Activated T-helper 17 cell treated with anti-CD3 and anti-CD28 coated beads, Interleukin-2, amount 50 U/mL, for 72 hours (primary cell): Measurements from ENCODE around the gene CLDN14. TPM values are rescaled to one million over a fixed set of nuclear protein-coding genes. Genes with fewer than 3 reads are reported as not detected.

Experiments used
- ATAC-seq: fragments of 150-1000 bp; cut with Tn5 transposase; replicated peaks from 2 replicates; pipeline ENCODE4 v1.10.0; 2021; ENCODE audit warnings: mild to moderate bottlenecking, moderate library complexity
- H3K27ac Mint-ChIP-seq: one replicate; pipeline ENCODE4 v1.8.0; 2022; ENCODE audit warnings: mixed read lengths
- H3K27me3 Mint-ChIP-seq: one replicate; pipeline ENCODE4 v1.8.0; 2022; ENCODE audit warnings: mixed read lengths
- H3K36me3 Mint-ChIP-seq: one replicate; pipeline ENCODE4 v1.8.0; 2022; ENCODE audit warnings: low read depth, mild to moderate bottlenecking, mixed read lengths
- H3K4me1 Mint-ChIP-seq: one replicate; pipeline ENCODE4 v1.8.0; 2022; ENCODE audit warnings: mixed read lengths
- H3K4me3 Mint-ChIP-seq: one replicate; pipeline ENCODE4 v1.8.0; 2022; ENCODE audit warnings: mild to moderate bottlenecking, mixed read lengths
- H3K9me3 Mint-ChIP-seq: one replicate; pipeline ENCODE4 v1.8.0; 2022; ENCODE audit warnings: mixed read lengths
- total RNA-seq, 2 donors: library from RNA; stranded (reverse); gene quantifications; one replicate each; pipeline ENCODE4 v1.2.3, GENCODE V29; 2022

Gene CLDN14, protein sequence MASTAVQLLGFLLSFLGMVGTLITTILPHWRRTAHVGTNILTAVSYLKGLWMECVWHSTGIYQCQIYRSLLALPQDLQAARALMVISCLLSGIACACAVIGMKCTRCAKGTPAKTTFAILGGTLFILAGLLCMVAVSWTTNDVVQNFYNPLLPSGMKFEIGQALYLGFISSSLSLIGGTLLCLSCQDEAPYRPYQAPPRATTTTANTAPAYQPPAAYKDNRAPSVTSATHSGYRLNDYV
- under 1 TPM in 1 of 2 donors, not detected in 1; 0.69 TPM for total RNA-seq

DNA sequence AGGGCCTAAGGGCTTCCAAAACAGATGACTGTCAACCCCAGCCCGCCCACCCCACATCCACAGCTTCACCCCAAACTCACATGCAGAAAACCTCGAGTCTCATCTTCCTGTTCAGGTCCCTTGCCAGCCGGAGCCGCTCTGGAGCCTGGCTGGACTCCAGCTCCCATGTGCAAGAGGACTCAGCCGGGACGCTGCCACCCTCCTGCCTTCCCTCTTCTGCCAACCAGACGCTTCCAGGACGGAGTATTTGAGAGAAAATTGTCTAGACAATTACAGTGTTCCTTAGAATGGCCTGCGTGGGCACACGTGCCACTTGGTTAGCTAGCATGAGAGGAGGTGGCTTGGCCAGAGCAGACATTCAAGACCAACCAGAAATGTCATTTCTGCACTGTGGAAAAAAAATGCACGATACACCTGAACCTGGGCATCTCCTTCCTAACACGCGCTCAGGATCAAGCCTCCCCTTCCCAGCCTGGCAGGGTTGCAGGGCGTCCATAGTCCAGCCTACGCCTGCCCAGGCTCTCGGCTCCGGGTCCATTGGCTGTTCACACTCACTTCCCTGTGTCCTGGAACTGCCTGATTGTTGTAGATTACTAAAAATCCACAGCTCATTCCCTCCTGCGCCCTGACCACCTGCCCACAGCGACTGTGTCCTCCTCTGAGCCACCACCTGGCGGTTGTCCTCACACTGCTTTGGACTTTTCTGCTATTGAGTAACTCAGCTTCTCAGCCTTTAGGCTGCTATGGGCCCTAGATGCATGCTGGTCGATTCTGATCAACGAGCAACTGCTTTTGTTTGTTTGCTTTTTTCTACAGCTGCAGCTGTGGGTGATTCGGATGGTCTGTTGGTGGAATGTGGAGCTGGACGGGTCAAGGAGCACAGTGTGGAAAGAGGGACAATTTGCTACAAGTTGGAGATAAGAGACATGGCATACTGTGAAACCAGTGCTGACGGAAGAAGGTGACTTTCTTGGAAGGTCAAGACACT, at the start of gene CLDN14:
CLDN14 (minus strand) TSS at position 708 of the 988 bp plus-strand sequence. CDS start 18,427 bp downstream, outside the sequence.
- peaks cover 12% of the 10 kb centered on the region for H3K27me3 Mint-ChIP-seq
- no peaks in the 10 kb centered on the region for H3K4me1 Mint-ChIP-seq
- H3K9me3 Mint-ChIP-seq, result no peaks in the 10 kb centered on the region
- ATAC-seq, result no peak
- no peaks in the 10 kb centered on the region for H3K36me3 Mint-ChIP-seq
- H3K27ac Mint-ChIP-seq, result no peak within 1 kb of the TSS
- no peak within 1 kb of the TSS for H3K4me3 Mint-ChIP-seq

DNA sequence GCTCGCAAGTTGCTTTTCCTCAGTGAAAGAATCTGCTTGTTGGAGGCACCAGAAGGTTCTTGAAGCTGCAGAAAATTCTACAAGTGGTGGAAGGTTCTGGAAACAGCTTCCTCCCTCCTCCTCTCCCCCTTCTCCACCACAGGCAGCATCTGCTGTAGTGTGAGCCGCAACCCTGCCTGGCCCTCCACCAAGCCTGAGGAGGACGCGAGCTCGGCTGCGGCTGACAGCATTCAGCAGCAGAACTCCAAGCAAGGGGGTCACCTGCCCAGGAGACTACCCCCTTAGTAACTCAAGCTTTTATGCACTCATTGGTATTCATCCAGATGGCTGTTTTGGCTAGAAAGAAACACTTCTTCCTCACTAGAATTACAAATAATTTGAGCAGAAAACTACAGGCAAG, 48.8 kb upstream of the CLDN14 start:
- peaks cover 18% of the 10 kb centered on the region for H3K27me3 Mint-ChIP-seq
- H3K4me3 Mint-ChIP-seq, result no peak overlapping the region
- no peaks in the 10 kb centered on the region for H3K36me3 Mint-ChIP-seq
- no peaks in the 10 kb centered on the region for H3K9me3 Mint-ChIP-seq
- no peak for ATAC-seq
- no peak overlapping the region for H3K27ac Mint-ChIP-seq
- no peaks in the 10 kb centered on the region for H3K4me1 Mint-ChIP-seq

DNA sequence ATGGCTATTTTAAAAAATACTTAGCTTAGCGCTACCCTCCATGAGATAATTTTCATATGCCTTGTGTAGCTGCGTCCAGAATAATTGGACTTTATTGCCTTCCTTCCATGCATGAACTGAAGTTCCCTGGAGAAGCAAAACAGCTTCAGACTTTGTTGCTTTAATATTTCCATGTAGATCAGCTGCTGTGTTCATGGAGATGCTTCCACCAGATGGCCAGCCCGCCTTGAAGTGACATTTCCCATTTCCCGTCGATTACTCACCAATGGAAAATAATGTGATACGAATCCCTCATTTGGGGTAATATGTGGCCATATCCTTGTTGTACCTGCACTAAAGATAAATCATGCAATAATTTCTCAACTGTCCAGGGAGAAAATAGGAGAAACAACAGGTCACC, 47.4 kb upstream of the CLDN14 start:
- no peaks in the 10 kb centered on the region for H3K36me3 Mint-ChIP-seq
- peaks cover 22% of the 10 kb centered on the region for H3K27me3 Mint-ChIP-seq
- no peaks in the 10 kb centered on the region for H3K4me1 Mint-ChIP-seq
- ATAC-seq, result no peak
- H3K9me3 Mint-ChIP-seq, result no peaks in the 10 kb centered on the region
- no peak overlapping the region for H3K4me3 Mint-ChIP-seq
- no peak overlapping the region for H3K27ac Mint-ChIP-seq

DNA sequence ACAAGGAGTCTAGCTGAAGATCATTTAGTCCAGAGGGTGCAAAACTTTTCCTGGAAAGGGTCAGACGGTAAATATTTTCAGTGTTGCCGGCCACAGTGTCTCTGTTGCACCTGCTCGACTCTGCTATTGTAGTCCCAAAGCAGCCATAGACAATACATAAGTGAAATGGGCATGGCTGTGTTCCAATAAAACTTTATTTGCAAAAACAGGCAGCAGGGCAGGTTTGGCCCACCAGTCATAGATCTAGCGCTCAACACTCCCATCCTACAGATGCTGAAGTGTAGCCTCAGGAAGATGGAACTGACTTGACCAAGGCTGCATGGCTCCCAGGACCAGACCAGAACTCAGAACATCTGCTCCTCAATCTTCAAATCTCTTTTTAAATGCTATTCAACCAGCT, 46.2 kb upstream of the CLDN14 start:
- Mint-ChIP-seq H3K36me3 (no peaks in the 10 kb centered on the region), H3K4me1 (no peaks in the 10 kb centered on the region), H3K4me3 (no peak overlapping the region), H3K9me3 (no peaks in the 10 kb centered on the region), H3K27me3 (peaks cover 22% of the 10 kb centered on the region), H3K27ac (no peak overlapping the region)
- no peak for ATAC-seq

DNA sequence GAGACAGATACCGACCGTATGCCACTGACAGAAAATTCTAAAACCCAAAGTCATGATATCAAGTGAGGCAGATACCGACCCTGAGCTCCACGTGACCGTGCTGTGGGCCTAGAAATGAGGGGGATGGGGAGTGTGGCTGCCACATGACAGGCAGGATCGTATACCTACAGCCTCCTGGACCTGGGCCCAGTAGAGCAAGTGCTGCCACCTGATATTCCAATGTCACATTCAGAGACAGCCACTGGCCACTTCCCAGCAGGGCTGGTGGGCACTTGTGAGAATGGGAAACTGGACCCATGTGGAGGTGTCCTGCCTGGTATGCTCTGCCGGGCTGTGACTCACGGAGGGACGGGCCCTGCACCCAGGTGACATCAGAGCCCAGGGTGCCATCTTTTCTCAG, 44.6 kb upstream of the CLDN14 start:
- Mint-ChIP-seq H3K36me3 (no peaks in the 10 kb centered on the region), H3K4me1 (no peaks in the 10 kb centered on the region), H3K27ac (no peak overlapping the region), H3K4me3 (no peak overlapping the region), H3K9me3 (no peaks in the 10 kb centered on the region), H3K27me3 (peaks cover 21% of the 10 kb centered on the region)
- ATAC-seq, result no peak

DNA sequence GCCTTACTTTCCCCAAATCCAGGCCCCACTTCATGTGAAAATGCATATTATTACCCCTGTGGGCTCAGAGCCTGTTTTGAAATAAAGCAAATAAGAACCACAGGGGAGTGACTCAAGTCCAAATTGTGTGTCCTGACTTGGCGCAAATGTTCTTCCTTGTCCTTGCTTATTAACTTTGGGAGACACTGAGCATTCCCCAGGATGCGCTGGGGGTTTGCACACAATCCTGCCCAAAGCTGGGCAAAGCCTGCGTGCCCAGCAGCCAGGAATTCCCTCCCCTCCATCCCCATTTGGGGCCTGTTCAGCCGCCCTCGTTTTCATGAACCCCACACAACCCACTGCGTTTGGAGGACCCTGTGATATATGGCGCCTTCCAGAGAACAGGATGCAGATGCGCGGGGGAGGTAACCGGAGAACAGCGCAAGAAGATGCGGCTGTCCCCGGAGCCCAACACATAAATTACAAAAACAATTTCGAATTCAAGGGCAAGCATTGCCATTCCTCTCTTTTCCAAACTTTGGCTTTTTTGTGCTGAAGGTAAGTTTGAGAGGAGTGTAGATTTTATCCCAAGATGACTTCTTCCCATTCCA, 42.4 kb upstream of the CLDN14 start:
- no peaks in the 10 kb centered on the region for H3K4me1 Mint-ChIP-seq
- ATAC-seq, result no peak
- no peak overlapping the region for H3K27ac Mint-ChIP-seq

DNA sequence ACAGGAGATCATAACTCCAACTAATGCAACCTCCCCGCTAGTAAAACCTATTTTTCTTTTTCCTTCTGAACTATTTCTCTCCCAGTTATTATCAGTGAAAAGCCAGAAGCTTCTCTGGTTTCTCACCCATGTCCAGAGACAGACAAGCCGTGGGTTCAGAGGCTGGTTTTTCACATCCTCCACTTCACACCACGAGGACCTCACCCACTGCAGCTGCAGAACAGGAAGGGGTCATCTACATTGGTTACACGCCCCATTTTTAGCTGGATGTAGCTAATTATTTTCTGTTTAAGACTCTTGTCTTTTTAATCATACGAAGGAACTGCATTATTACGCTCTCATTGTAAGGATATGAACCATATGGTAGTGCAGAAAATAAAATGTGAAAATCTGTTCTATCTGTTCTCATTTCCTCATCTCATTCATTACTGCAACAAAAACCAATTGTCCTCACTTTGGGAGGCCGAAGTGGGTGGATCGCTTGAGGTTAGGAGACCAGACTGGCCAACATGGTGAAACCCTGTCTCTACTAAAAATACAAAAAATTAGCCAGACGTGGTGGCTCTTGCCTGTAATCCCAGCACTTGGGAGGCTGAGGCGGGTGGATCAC, 39.1 kb upstream of the CLDN14 start:
- H3K4me3 Mint-ChIP-seq, result no peak overlapping the region
- H3K27ac Mint-ChIP-seq, result no peak overlapping the region
- peaks cover 25% of the 10 kb centered on the region for H3K27me3 Mint-ChIP-seq
- H3K36me3 Mint-ChIP-seq, result no peaks in the 10 kb centered on the region
- no peaks in the 10 kb centered on the region for H3K4me1 Mint-ChIP-seq
- H3K9me3 Mint-ChIP-seq, result no peaks in the 10 kb centered on the region
- no peak for ATAC-seq

More for the DNA sequence above, 42.4 kb upstream of the CLDN14 start:
- H3K27me3 Mint-ChIP-seq, result peaks cover 20% of the 10 kb centered on the region
- H3K4me3 Mint-ChIP-seq, result no peak overlapping the region
- H3K36me3 Mint-ChIP-seq, result no peaks in the 10 kb centered on the region
- no peaks in the 10 kb centered on the region for H3K9me3 Mint-ChIP-seq

DNA sequence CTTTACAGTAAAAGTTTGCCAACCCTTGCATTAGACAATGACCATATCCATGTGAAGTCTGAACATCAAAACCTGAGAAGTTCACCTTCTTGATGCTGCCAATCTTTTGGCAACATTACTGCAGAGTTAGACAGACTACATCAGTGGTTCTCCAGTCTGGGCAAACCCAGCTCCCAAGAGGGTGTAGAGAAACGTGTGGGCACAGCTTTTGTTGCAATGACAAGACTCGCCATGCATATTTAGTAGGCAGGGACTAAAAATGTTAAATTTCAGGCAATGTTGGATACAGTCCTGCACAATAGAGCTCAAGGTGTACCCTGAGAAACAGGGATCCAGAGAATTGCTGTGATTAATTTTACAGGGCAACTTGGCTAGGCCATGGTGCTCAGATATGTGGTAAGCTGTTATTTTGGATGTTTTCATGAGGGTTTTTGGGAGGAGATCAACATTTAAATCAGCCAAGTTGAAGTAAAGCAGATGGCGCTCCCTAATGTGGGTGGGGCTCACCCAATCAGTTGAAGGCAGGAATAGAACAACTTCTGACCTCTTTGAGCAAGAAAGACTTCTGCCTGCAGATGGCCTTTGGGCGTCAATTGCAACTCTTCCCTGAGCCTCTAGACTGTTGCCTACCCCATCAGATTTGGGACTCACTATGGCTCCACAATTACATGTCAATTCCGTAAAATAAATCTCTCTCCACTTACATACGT, 37.6 kb upstream of the CLDN14 start:
- Mint-ChIP-seq H3K4me1 (no peaks in the 10 kb centered on the region), H3K27ac (no peak overlapping the region), H3K4me3 (no peak overlapping the region), H3K36me3 (no peaks in the 10 kb centered on the region), H3K9me3 (no peaks in the 10 kb centered on the region), H3K27me3 (peaks cover 22% of the 10 kb centered on the region)
- no peak for ATAC-seq

DNA sequence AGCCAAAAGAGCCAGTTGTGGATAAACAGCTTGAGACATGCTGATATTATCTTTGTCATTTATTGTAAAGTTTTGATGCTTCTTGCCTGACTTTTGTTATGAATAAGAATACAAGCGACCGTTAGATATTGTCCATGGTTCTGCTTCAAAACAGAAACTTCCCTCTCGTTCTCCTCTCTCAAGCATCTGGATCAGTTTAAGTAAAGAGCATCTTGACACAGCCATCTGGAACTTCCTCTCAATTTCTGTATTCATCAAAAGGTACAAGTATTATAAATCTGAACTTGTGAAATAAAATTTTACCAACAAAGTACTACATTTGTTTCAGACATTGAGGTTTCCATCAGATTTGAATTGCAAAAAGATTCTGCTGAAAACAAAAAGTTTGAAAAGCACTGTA, 36.4 kb upstream of the CLDN14 start:
- ATAC-seq, result no peak
- Mint-ChIP-seq H3K36me3 (no peaks in the 10 kb centered on the region), H3K4me1 (no peaks in the 10 kb centered on the region), H3K27me3 (peaks cover 22% of the 10 kb centered on the region), H3K4me3 (no peak overlapping the region), H3K27ac (no peak overlapping the region), H3K9me3 (no peaks in the 10 kb centered on the region)

DNA sequence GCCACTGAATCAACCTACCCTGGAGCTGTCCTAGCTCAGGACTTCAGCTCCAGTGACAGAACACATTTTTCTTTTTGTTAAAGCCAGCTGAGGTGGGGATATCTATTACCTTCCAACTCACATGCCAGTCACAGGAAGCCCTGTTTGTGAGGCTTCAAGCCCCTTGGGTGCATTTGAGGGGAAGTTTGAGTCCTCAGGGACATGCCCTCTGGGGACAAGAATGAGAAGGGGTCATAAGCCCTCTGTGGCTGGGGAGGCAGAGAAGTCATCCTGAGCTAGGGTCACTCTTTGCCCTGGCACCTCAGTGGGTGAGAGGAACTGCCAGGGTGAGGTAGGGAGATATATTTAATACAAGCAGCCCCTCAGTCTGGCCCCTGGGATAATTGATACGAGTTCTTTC, 33.5 kb upstream of the CLDN14 start:
- Mint-ChIP-seq H3K9me3 (no peaks in the 10 kb centered on the region), H3K36me3 (no peaks in the 10 kb centered on the region), H3K4me1 (no peaks in the 10 kb centered on the region), H3K27ac (no peak overlapping the region), H3K27me3 (peaks cover 25% of the 10 kb centered on the region), H3K4me3 (no peak overlapping the region)
- no peak for ATAC-seq

DNA sequence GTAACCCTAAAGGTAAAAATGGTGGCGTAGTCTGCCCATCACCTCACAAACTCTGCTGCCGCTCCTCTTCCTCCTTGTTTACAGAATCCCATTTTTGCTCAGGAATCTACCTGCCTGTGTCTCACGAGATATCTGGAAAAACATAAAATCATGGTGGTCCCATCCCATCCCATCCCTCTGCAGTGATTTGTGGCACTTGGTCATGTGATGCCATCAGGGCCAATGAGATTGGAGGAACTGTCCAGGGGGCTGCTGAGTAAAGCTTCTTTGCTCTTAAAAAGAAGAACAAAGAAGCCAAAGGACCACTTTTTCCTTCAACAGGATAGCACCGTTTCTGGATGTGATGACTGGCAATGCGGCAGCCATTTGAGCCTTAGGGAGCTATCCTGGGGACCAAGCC, 33.0 kb upstream of the CLDN14 start:
- peaks cover 29% of the 10 kb centered on the region for H3K27me3 Mint-ChIP-seq
- no peaks in the 10 kb centered on the region for H3K4me1 Mint-ChIP-seq
- no peak for ATAC-seq
- H3K27ac Mint-ChIP-seq, result no peak overlapping the region
- H3K9me3 Mint-ChIP-seq, result no peaks in the 10 kb centered on the region
- H3K4me3 Mint-ChIP-seq, result no peak overlapping the region
- H3K36me3 Mint-ChIP-seq, result no peaks in the 10 kb centered on the region

DNA sequence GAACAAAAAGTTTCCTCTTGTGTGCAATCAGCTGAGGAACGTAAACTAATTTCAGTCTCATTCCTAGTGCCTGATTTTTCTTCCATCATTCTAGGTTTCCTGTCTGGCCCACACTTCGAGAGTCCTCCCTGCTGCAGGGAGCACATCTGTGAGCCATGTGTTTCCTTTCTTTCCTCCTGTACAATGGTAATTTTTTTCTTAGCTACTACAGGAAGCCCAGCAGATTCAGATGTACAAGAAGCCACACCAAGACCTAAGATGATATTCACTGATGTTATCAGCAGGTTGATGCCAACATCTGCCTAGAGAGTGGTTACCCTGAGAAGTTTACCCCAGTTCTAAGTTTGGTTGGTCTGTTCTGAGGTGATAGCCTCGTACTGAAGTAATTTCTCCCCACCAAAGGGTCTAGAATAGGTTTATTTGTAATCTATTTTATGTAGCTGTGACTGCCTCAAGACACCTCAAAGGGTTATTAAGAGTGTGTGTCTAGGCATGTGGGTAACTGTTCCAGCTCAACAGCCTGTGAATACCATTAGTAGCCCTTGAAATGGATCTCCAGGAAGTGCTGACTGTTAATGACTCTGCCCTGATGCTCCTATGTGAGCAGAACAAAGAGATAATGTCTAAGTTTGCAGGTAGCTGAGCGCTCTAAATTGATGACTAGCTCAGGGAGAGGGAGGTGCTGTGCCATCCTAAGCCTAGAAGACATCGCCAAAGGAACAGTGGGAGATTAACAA, 31.7 kb upstream of the CLDN14 start:
- Mint-ChIP-seq H3K9me3 (no peaks in the 10 kb centered on the region), H3K4me3 (no peak overlapping the region), H3K36me3 (no peaks in the 10 kb centered on the region), H3K4me1 (no peaks in the 10 kb centered on the region), H3K27me3 (peaks cover 30% of the 10 kb centered on the region), H3K27ac (no peak overlapping the region)
- no peak for ATAC-seq

DNA sequence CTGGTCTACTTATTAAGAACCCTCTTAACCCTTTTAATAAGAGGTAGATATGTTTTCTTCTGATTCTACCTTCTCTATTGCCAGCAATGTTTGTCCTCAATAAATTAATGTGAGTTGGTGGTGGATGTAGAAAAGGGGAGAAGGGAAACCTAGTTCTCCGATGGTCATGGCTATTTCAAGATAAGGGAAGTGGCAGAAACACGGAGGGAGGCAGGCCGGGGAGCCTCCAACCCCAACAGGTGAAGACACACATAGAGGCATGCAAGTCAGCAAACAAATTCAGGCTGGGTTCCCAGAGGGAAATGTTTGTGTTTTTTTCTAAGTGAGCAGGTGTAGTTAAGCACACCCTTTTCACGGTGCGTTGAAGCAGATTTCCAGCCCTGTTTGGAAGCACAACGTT, 31.0 kb upstream of the CLDN14 start:
- H3K27me3 Mint-ChIP-seq, result peaks cover 27% of the 10 kb centered on the region
- ATAC-seq, result no peak
- H3K36me3 Mint-ChIP-seq, result no peaks in the 10 kb centered on the region
- no peaks in the 10 kb centered on the region for H3K4me1 Mint-ChIP-seq
- no peak overlapping the region for H3K4me3 Mint-ChIP-seq
- no peak overlapping the region for H3K27ac Mint-ChIP-seq
- H3K9me3 Mint-ChIP-seq, result no peaks in the 10 kb centered on the region
